ENCODE measurements around the gene SOX30. TPM values are rescaled to one million over a fixed set of nuclear protein-coding genes. Genes with fewer than 3 reads are reported as not detected.

SOX30 gene
- total RNA-seq, 1 experiment from 2014 or later: 0.09 TPM

DNA sequence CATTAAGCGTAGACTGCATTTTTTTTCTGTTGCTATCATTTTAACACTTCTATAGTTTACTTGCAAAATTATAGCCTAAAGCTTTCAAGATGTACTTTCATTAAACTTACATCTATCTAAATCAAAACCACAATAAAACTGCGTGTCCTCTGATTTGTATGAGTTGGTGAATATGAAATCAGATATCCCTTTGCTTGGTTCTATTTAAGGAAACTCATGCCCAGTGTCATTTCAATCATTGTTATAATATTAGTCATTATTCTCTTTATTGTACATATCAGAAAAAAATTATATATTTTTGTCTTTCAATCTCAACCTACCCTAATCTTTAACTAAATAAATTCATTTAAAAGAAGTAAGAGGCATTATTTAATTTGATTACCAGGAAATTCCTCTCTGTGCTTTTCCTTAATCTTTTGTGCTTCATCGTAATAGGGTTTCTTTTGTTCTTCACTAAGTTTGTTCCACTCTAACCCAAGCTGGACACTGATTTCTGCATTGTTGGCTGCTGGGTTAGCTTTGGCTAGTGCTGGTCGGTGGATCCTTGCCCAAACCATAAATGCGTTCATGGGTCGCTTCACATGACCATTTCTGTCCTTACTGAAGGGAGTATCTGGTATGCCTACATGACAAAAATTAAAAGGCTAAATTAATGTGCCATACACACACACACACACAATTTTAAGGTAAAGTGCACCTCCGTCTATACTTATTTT is 3.8 kb downstream of the SOX30 start:
- intact Hi-C loops (cut with micrococcal nuclease; ENCODE audit: unreplicated experiment): no loop called here

DNA sequence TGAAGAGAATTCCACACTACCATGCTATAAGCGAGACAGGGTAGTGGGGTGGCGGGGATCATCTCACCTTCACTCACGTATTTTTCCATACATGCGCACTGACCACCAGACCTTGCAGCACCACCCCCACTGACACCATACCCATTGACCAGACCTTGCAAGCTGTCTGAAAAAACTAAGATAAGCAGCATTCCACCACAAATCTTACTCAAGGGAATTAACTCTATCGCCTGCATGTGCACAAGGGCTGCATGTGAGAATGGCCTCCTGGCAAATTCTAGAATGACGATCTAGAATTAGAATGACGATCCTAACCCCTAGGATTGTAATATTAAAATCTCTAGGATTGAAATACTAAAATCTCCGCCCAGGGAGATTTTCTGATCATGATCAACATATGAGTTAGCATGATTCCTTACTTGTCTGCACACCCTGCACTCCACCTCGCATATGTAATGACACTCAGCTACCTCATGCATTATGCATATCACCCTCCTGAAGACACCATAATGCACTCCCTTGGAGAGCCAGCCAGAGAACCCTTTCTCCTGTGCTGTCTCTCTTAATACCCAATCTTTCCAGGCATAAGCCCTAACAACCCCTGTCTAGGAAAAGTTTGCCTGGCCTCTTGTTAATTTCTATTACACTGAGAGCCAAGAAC is 11.7 kb downstream of the SOX30 start:
- Mint-ChIP-seq H3K27me3 (ENCODE audit: unreplicated experiment) (no peaks in the 10 kb centered on the region), H3K36me3 (ENCODE audit: insufficient read depth, unreplicated experiment) (no peaks in the 10 kb centered on the region), H3K4me1 (ENCODE audit: low read depth, unreplicated experiment) (no peaks in the 10 kb centered on the region), H3K9me3 (ENCODE audit: low read depth, unreplicated experiment) (no peaks in the 10 kb centered on the region), H3K27ac (ENCODE audit: unreplicated experiment) (no peak overlapping the region), H3K4me3 (ENCODE audit: low read depth, unreplicated experiment) (no peak overlapping the region)
- intact Hi-C loops (cut with micrococcal nuclease; ENCODE audit: unreplicated experiment): no loop called here
- CTCF ChIA-PET: interaction anchor here (0.5 kb wide), 1 partner anchor 26 kb away, joined by 8 read pairs; no protein-coding TSS in a partner anchor
- TF ChIP-seq, protein P1, sequence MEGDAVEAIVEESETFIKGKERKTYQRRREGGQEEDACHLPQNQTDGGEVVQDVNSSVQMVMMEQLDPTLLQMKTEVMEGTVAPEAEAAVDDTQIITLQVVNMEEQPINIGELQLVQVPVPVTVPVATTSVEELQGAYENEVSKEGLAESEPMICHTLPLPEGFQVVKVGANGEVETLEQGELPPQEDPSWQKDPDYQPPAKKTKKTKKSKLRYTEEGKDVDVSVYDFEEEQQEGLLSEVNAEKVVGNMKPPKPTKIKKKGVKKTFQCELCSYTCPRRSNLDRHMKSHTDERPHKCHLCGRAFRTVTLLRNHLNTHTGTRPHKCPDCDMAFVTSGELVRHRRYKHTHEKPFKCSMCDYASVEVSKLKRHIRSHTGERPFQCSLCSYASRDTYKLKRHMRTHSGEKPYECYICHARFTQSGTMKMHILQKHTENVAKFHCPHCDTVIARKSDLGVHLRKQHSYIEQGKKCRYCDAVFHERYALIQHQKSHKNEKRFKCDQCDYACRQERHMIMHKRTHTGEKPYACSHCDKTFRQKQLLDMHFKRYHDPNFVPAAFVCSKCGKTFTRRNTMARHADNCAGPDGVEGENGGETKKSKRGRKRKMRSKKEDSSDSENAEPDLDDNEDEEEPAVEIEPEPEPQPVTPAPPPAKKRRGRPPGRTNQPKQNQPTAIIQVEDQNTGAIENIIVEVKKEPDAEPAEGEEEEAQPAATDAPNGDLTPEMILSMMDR (IDR thresholded peaks at IDR 0.05; ENCODE audit: unreplicated experiment): no peak
- DNase-seq: no peak
- no TSS peak for BruUV-seq (replicated peaks)

More for the DNA sequence above, 3.8 kb downstream of the SOX30 start:
- no peak for DNase-seq
- CTCF ChIA-PET: interaction anchor here (0.6 kb wide), 1 partner anchor 57 kb away, joined by 6 read pairs; no protein-coding TSS in a partner anchor
- no TSS peak for BruUV-seq (replicated peaks)
- Mint-ChIP-seq H3K36me3 (ENCODE audit: insufficient read depth, unreplicated experiment) (peaks cover 7% of the 10 kb centered on the region), H3K4me3 (ENCODE audit: low read depth, unreplicated experiment) (no peak overlapping the region), H3K27ac (ENCODE audit: unreplicated experiment) (no peak overlapping the region), H3K27me3 (ENCODE audit: unreplicated experiment) (no peaks in the 10 kb centered on the region), H3K9me3 (ENCODE audit: low read depth, unreplicated experiment) (peaks cover 11% of the 10 kb centered on the region), H3K4me1 (ENCODE audit: low read depth, unreplicated experiment) (no peaks in the 10 kb centered on the region)
- TF ChIP-seq, protein P1 (IDR thresholded peaks at IDR 0.05; ENCODE audit: unreplicated experiment): no peak

DNA sequence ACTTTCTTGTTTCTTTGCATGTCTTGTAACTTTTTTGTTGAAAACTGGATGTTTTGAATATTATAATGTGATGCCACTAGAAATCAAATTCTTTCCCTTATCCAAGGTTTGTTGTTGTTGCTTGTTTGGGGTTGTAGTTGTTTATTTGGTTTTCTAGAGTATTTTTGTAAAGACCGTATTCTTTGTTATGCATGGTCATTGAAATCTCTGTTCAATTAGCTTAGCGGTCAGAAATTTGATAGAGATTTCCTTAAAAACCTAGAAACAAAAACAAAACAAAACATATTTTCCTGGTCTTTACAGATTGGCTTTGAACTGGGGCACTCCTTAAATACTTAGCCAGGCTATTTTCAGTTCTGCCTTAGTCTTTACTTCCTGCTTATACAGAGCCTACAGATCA is 21.9 kb downstream of the SOX30 start:
- Mint-ChIP-seq H3K4me1 (ENCODE audit: low read depth, unreplicated experiment) (no peaks in the 10 kb centered on the region), H3K9me3 (ENCODE audit: low read depth, unreplicated experiment) (peaks cover 4% of the 10 kb centered on the region), H3K27ac (ENCODE audit: unreplicated experiment) (no peak overlapping the region), H3K4me3 (ENCODE audit: low read depth, unreplicated experiment) (no peak overlapping the region), H3K36me3 (ENCODE audit: insufficient read depth, unreplicated experiment) (no peaks in the 10 kb centered on the region), H3K27me3 (ENCODE audit: unreplicated experiment) (no peaks in the 10 kb centered on the region)
- TF ChIP-seq, protein P1 (IDR thresholded peaks at IDR 0.05; ENCODE audit: unreplicated experiment): no peak
- no peak for DNase-seq
- CTCF ChIA-PET: no interaction called here
- intact Hi-C loops (cut with micrococcal nuclease; ENCODE audit: unreplicated experiment): no loop called here
- BruUV-seq (replicated peaks): no TSS peak

DNA sequence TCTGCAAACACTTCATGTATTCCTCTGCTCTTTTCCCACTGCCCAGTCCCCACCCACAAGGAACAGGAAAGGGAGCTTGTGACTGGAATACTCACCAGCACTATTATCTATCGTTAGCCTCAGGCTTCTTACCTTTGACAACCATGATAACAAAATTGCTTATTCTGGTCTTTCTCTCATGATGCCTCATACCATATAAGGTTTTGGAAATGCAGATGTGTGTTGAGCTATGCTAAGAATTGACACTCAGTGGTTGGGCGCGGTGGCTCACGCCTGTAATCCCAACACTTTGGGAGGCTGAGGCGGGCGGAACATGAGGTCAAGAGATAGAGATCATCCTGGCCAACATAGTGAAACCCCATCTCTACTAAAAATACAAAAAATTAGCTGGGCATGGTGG is 25.4 kb downstream of the SOX30 start:
- H3K27ac Mint-ChIP-seq (ENCODE audit: unreplicated experiment): no peak overlapping the region
- BruUV-seq (replicated peaks): no TSS peak

More for the DNA sequence above, 25.4 kb downstream of the SOX30 start:
- TF ChIP-seq, protein P1 (IDR thresholded peaks at IDR 0.05; ENCODE audit: unreplicated experiment): no peak
- CTCF ChIA-PET: interaction anchor here (0.6 to 0.8 kb wide), 3 partner anchors 12 to 394 kb away, joined by 3 to 6 read pairs (median 3); no protein-coding TSS in a partner anchor
- Mint-ChIP-seq H3K36me3 (ENCODE audit: insufficient read depth, unreplicated experiment) (no peaks in the 10 kb centered on the region), H3K4me3 (ENCODE audit: low read depth, unreplicated experiment) (no peak overlapping the region), H3K9me3 (ENCODE audit: low read depth, unreplicated experiment) (peaks cover 4% of the 10 kb centered on the region), H3K27me3 (ENCODE audit: unreplicated experiment) (no peaks in the 10 kb centered on the region), H3K4me1 (ENCODE audit: low read depth, unreplicated experiment) (no peaks in the 10 kb centered on the region)
- no peak for DNase-seq
- intact Hi-C loops (cut with micrococcal nuclease; ENCODE audit: unreplicated experiment): no loop called here

All from Calu3 (cell line).